G401.6 (cell line): ENCODE measurements around the gene PELI2.

Experiments used
- FAIRE-seq: peaks from 2 replicates; lab custom pipeline; 2012; peaks lifted over from hg19 to GRCh38; lab: Jason Lieb, UNC

PELI2 gene

GRCh38 chr14:56117765-56118610, at the start of gene PELI2:
TSS of gene PELI2 (plus strand) at chr14:56118411. CDS start at chr14:56118661, 250 bp downstream.
- no peak for FAIRE-seq

GRCh38 chr14:56073799-56074198, 44.4 kb upstream of the PELI2 start:
- no peak for FAIRE-seq

GRCh38 chr14:56075301-56075700, 42.9 kb upstream of the PELI2 start:
- no peak for FAIRE-seq

- no peak for FAIRE-seq
These were observed 37.1 kb upstream of the PELI2 start for GRCh38 chr14:56081139-56081538.

GRCh38 chr14:56082880-56083279, 35.3 kb upstream of the PELI2 start:
- no peak for FAIRE-seq

GRCh38 chr14:56085471-56085870, 32.7 kb upstream of the PELI2 start:
- no peak for FAIRE-seq

- FAIRE-seq = no peak
These were observed 30.3 kb upstream of the PELI2 start for GRCh38 chr14:56087671-56088471.

GRCh38 chr14:56088941-56089340, 29.3 kb upstream of the PELI2 start:
- FAIRE-seq = no peak

GRCh38 chr14:56092763-56093162, 25.4 kb upstream of the PELI2 start:
- FAIRE-seq = no peak

GRCh38 chr14:56094076-56094475, 24.1 kb upstream of the PELI2 start:
- no peak for FAIRE-seq

- no peak for FAIRE-seq
These were observed 20.2 kb upstream of the PELI2 start for GRCh38 chr14:56098021-56098420.

- no peak for FAIRE-seq
These were observed 19.0 kb upstream of the PELI2 start for GRCh38 chr14:56099081-56099797.

- no peak for FAIRE-seq
These were observed 17.7 kb upstream of the PELI2 start for GRCh38 chr14:56100556-56100955.

GRCh38 chr14:56102941-56103340, 15.3 kb upstream of the PELI2 start:
- FAIRE-seq = no peak

GRCh38 chr14:56107615-56108014, 10.6 kb upstream of the PELI2 start:
- no peak for FAIRE-seq

GRCh38 chr14:56108057-56108456, 10.2 kb upstream of the PELI2 start:
- FAIRE-seq = no peak

- no peak for FAIRE-seq
These were observed 5.4 kb upstream of the PELI2 start for GRCh38 chr14:56112781-56113180.

- FAIRE-seq = no peak
These were observed 2.8 kb upstream of the PELI2 start for GRCh38 chr14:56115334-56115870.

- no peak for FAIRE-seq
These were observed 2.0 kb upstream of the PELI2 start for GRCh38 chr14:56115976-56116893.

- FAIRE-seq = no peak
These were observed 485 bp downstream of the PELI2 start for GRCh38 chr14:56118611-56119181.
